Midbrain (tissue), 1 donor: ENCODE data around the gene GRID1.

ENCODE experiments used
- DNase-seq: peaks from one replicate; lab custom pipeline; 2025; lab: John Stamatoyannopoulos, UW

GRID1 gene

DNA sequence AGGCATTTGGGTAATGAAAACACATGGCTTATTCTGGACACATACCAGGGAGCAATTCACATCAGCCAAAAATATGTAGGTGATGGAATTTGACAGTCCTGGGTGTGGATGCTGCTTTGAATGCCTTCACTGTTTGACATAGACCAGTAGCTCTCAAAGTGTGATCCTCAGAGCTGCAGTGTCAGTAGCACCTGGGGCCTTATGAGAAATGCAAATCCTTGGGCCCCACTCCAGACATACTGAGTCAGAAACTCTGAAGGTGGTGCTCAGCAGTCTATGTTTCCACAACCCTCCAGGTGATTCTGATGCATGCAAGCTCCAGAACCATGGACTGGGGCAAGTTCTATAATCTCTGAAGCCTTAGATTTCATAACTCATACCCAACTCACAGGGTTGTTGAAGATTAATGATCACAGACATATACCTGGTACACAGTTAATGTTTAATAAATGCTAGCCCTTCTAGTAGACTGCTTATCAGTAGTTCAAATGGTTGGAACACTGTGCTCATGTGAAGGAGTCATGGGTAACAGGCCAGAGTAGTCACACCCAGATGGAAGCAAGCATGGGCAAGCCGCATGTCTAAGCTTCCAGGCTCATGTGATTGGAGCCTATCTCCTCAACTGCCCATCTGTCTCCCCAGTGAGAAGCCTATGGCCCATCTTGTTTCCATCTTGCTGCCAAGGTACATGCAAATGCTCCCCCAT, 715.7 kb downstream of the GRID1 start:
- DNase-seq: no peak

DNA sequence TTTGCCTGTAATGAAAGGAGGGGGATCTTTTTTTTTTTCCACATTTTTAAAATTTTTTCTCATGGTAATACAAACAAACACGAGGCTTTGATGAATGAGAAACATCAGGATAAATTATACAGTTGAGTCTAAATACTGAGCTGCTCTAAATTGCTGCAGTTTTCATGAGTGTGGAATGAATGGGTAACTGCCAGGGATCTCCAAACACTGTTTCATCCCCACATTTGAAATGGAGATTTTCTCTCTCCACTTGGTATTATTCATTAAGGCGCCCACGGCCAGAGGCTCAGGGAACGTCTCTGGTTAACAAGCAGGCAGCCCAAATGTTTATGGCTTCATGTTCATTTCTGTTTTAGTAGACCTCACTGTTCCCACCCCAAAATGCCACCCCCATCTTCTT, 717.1 kb downstream of the GRID1 start:
- DNase-seq: no peak

DNA sequence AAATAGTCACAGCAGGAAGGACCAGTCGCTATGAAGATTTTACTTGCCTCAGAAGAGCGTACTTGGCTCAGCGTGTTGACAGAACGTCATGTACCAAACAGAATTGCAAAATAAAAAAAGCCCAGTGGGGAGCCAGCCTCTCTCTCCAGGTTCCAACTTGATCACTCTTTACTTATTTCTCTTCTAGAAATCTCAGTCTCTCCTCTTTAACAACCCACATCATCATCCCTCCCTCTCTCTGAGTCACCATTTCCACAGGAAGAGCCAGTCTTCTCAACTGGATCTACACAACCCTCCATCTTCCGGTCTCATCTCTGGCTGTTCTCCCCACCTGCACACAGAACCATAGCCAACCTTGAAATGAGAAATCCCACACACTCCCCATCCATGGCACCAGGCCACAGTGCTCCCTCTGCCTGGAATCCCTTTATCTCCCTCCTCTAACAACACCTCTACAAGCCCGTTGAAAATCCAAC, 718.3 kb downstream of the GRID1 start:
- DNase-seq: no peak

DNA sequence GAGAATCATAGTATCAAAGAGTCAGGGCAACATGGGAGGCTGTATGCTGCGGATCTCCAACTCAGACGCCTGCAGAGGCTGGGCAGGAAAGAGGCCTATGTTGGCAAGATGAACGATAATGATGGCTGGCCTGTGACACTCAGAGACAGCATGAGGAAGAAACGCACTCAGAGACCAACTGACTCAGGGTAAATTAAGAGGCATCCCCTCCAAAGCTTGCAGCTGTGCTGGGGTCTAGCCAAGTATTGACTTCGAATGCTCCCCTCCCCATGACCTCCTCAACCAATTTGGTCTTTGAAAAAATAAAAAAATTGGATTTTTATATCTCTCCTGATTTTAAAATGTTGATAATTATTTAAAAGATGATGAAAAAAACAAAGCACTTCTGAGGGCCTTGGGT, 718.9 kb downstream of the GRID1 start:
- DNase-seq: no peak

DNA sequence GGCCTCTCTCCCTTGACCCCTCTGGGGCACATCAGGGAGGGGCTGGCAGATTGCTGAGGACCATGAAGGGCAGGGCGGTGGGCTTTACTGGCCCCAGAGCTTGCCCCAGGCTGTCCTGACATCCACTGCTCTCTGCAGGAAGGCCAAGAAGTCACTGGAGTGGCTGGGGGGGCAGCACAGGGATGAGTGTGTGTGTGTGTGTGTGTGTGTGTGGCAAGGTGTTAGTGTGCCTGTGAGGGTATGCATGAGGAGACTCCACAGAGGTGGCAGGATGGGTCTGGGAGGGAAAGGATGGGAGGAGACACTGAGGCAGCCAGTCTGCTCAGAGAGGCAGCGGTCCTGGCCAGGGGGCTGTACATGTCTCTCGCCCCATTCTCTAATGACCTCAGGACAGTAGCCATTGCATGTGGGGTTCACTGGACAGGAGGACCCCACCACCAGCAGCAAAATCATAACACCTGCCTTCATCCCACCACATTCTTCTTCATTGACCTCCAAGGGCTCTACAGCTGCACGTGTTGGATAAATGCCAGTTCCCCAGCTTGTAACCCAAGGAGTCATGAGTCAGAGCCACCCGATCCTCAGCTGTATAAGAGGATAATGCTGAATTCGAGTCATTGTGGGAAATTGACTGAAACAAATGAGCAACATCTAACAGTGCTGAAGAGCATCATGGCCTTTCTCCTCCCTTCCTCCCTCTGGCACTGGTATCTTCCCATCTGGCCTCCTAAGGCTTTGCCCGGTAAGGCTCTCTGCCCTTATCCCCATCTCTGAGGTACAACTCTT, 720.5 kb downstream of the GRID1 start:
- no peak for DNase-seq

DNA sequence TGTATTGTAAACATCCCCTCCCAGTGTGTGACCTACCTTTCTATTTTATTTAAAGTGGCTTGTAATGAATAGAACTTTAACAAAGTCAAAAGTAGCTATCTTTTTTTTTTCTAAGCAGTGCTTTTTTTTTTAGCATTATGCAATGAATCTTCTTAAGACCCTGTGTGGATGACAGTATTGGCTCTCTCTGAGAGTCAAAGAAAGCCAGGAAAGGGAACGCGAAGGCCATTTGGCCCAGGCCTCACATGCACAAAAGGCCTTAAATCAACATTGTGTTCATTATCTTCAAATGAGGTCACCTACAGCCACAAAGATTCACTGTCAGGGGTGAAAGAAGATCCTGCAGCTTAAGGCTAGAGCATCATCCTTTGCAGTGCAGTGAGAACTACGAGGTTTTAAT, 721.5 kb downstream of the GRID1 start:
- DNase-seq: no peak

DNA sequence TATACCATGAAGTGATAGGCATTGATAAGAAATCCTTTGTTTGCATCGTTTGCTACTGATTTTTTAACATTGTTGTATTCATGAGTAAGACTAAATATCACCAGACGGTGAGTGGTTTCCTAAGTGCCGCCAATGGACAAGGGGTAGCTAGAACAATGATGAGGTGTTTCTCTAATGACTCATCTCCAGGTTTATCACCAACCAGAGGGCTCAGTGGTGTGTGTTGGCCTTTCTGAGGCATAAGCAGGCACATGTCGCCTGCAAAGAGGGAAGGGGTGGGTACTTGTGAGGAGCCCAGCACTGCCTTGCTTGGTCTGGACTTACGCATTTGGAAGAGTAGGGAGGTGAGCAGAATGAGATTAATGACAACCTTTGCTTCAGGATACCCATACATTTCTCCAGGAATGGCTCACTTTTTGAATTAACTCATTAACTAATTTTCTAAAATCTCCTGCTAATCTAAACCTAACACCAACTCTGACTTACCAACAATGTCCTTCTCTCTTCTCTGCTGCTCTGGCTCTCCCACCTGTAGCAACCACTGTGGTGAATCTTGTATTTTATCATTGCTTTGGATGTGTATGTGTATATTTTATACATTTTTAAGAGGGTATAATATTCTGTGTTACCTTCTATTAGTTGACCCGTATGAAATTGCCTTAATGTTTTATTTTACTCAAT, 722.6 kb downstream of the GRID1 start:
- no peak for DNase-seq

DNA sequence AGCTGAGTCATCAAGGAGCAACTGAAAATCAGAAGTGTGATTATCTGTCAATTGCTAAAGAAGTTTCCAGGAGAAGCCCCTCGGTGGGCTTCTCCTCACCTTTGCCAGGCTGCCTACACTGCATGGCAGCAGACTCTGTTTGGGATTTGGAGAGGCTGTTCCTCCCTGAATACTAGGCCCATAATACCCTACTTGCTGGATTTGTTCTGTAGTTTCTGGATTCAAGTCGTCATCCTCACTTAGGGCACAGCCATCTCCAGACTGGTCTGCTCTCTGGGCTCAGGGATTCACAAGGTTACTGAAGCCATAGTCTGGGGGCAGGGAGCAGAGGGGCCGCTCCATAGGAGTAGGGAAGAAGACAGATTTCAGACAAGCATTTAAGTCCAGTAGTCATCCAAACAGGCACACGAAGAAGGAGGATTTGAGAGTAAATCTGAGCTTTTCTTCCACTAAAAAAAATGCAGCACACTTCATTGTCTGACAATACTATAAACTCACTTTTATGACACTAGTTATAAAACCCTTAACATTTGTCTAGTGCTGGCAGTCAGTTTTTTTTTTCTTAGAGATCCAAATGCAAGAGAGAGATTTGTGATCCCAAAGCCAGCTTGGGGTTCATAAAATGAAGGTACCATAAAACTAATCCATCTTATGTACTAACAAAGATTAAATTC, 723.3 kb downstream of the GRID1 start:
- no peak for DNase-seq

DNA sequence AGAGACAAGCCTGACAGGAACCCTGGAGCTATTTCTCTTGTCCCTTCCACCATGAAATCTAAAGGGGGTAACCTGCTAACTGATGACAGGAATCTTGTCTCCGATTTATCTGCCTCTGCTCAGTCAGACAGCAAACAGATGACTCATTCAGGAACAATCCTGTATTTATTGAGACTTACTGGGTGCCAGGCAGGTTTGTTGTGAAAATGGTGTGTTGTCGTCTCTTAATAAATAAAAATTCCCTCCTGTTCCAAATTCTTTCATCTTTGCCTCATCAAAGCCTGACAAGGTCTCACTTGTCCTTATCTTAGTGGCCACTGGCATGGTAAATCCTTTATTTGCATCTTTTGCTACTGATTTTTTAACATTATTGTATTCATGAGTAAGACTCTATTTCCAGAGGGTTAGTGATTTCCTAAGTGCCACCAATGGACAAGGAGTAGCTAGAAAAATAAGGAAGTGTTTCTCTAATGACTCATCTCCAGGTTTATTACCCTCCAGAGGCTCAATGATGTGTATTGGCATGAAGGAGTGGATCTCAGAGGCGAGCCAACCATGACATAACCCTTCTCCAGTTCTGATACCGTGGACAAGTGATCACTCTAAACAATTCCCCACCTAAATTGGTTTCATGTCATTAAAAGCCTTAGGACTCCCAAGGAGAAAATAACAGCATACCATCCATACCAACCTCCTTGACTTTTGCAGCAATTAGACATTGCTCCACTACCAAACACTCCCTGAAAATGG, 724.0 kb downstream of the GRID1 start:
- DNase-seq: no peak

DNA sequence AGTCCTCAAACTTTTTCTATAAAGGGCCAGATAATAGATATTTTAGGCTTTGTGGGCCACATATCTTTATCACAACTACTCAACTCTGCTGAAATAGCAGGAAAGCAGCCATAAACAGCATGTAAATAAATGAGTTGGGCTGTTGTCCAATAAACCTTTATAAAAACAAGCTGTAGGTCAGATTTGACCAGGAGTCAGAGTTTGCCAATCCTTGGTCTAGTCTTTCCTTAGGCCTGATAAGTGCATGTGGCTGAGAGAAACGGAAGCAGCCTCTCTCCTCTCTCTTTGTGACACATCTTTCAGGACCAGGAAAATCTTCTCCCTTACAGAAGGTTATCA, 724.5 kb downstream of the GRID1 start:
- DNase-seq: no peak

DNA sequence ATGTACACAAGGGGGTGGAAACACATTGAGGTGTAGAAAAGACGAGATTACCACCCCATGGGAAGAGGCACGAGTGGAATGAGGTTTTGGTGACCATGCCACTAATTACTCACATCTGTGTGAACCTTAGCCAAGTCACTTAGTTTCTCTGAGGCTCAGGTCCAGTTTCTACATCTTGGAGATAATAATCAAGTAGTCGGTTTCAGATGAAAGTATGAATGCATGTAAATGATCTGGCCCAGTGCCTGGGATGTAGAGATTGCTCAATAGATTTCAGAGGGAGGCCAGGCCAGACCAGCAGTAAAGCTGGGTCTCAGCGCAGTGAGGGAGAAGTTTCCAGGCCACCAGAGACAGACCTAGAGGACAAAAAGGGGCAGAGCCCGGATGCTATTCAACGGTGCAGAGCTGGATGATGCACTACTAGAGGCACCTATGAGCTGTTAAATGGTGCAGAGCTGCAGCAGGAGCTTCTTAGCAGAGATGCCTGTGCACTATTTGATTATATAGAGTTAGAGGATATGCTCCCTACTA, 725.1 kb downstream of the GRID1 start:
- no peak for DNase-seq

DNA sequence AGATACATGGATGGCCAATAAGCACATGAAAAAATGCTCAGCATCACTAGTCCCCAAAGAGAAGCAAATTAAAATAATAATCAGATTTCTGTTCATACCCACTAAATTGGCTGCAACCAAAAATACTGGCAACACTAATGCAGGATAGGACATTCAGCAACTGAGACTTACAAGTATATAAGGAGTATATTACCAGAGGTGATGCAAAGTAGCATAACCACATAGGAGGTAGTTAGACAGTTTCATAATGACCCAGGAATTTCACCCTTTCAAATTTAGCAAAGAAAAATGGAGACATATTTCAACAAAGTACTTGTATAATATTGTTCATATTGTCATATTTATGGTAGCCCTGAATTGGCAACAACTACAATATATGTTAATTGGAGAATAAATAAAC, 727.8 kb downstream of the GRID1 start:
- DNase-seq: no peak

DNA sequence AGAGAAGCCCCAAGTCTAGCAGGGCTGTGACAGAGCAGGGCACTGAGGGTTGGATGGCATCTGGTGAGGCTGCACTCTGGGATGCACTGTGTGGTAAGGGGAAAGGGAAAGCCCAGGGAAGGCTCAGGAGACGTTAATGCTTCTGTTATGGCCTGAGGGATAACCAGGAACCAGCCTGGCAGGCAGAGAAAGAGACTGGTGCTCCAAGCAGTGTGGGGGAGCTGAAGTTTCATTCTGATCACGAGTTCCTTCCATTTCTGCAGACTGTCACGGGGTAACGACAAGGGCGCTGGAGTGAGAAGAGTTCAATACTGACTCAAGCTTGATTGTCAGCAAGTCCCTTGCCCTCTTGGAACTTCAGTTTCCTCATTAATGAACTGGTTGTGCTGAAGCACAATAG, 730.9 kb downstream of the GRID1 start:
- DNase-seq: no peak

DNA sequence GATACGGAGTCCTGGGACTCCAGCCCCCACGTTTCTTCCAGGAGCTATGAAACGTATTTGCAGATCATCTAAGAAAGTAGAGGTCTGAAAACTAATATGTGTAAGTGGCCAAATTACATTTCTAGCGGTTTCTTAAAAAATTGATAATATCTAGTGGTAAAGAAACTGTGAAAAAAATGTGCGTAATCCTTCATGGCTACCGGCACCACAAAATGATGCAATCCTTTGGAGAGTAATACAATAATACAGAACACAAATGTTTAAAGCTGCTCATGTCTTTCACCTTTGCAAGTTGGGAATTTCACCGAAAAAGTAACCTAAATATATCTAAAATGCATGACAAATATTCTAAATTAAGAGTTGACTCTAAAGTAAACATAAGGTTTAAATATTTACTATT, 742.1 kb downstream of the GRID1 start:
- DNase-seq: no peak

DNA sequence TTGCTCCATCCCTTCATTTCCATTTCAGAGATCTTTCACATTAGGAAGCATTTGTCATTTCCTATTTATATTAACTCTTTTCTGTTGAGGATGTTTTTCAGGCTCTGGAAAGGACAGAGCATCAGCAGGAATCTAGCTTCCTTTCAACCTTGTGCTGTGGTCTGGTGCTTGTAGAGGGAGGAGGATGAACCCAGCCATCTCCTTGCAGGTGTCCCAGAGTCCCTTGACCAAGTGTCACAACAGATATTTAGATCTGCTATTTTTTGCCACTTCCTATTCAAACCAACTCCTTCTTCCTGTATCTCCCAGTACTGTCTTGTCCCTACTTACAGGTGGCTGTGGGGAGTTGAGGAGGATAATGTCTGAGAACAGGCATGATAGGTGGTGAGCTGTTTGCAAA, 742.8 kb downstream of the GRID1 start:
- no peak for DNase-seq

DNA sequence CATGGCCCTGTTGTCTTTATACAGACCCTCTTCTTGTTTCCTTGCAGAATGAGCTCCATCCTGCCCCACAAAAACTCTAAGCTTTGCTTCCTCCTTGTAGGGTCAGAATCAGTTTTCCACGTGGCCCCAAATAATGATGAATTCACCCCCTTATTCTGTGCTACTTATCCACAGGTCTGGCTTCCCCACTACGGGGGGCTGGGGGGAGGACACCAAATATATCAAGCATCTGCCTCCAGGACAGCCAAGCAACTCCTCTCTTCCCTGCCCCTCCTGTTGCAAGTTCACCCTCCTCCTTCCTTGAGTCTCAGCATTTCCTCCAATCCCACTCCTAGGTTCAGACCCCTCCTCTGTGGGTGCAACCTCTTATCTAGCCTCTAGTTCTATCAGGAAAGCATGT, 743.3 kb downstream of the GRID1 start:
- DNase-seq: no peak

DNA sequence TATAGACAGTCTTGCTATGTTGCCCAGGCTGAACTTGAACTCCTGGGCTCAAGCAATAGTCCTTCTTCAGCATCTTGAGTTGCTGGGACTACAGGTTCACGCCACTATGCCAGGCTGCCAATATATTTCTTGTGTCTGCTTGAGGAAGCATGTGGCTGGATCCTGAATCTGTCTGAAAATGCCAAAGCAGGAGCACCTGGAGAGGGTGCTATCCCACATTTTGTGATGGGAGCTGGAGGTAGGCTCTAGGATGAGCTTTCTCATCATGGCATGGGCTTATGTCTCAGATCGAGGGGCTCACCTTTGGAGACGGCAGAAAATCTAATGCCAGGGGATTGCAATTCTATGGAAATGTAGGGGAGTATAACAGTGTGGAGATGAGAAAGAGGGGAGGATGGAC, 744.2 kb downstream of the GRID1 start:
- no peak for DNase-seq

DNA sequence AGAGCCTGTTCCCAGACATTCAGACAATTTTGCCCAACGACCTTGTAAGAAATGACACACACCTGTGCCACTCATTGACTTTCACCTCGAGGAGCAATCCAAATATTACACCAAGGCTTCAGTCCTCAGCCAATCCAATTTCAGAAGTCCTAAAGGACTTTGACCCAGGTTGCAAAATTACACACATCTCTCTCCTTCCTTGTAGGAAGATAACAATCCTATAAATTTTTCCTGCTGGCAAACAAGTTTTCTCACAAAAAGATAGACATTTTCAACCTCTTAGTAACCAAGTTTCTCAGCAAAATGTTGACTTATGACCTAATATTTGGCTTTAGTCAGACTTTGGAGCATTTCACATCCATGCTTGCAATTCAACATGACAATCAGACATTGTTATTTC, 745.0 kb downstream of the GRID1 start:
- no peak for DNase-seq

DNA sequence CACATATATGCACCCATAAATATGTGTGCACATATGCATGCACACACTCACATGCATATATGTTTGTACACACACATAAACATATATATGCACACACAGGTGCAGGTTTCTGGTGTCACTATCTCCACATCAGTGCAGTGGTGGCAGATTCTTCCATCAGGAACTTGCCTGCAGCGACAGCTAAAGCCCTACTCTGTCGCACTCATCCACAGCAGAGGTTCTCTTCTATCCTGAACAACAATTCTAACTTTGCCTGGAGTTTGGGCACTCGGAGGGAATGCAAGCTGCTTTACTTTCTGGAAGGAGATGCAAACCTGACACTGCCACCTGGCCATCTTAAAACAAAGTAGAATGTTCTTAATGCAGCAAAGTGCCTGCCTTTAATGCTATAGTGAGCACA, 745.8 kb downstream of the GRID1 start:
- DNase-seq: no peak

DNA sequence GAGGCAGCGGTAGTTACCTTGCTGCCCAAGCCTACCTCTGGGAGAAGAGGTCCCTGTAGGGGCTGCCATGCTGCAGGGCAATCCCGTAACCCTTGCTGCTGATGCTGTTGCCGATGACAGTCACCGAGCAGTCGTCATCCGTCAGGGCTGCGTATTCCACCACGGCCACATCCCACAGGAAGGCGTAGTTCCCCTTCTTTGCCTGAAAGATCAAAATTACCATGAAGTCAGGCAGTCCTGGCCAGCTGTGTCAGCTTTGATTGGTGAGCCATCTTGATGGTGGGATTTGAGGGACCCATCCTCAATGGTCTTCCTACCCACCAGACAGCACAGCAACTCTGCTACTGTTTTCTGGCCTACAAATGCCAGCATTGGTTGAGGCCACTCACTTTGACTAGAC, 746.8 kb downstream of the GRID1 start:
- no peak for DNase-seq

DNA sequence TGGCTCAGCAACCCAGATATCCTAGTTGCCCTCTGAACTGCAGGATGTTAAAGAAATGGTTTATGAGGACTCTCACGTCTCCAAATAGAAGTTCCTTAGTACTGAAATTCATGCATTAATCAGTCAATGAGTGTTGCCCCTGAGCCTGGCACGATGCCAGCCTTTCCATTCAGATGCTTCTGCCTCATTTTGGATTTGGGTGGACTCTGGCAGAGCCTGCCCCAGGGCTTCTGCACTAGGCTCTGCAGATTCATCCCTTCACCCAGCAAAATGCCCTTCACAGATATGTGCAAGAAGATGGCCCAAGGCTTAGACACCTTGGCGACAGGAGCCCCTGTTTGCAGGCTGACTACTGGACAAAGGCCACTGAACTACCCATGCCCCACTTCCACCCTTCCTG, 747.8 kb downstream of the GRID1 start:
- no peak for DNase-seq
